Stimulated activated CD4-positive, alpha-beta T cell treated with anti-CD3 and anti-CD28 coated beads, Interleukin-1b, Interleukin-23, amount 100 ng/mL, for 24 hours (primary cell): ENCODE measurements around the gene SLC7A7.
"Not testable (repeated sequence)": the region's sequence is repeated elsewhere in the genome, so short reads cannot be mapped to it uniquely, and the experiment has no call there.

Experiments
- DNase-seq, 4 experiments: peaks; one replicate each; pipeline ENCODE4 v3.0.0-alpha.2; 2020; ENCODE audit warnings: low read depth in 4 of 4, low spot score in 1 of 4

SLC7A7 gene

GRCh38 chr14:22814941-22815713 is at the start of gene SLC7A7:
SLC7A7 (minus strand) TSS chr14:22815435; CDS start chr14:22813398, 2,037 bp downstream.
- DNase-seq = no peak

- DNase-seq = no peak
Measured at GRCh38 chr14:22864979-22865378, 49.7 kb upstream of the SLC7A7 start.

- DNase-seq = no peak
Measured at GRCh38 chr14:22861651-22862050, 46.4 kb upstream of the SLC7A7 start.

- not testable (repeated sequence) for DNase-seq
Measured at GRCh38 chr14:22860377-22860776, 45.1 kb upstream of the SLC7A7 start.

- DNase-seq = no peak
Measured at GRCh38 chr14:22856428-22856827, 41.2 kb upstream of the SLC7A7 start.

- DNase-seq = no peak
Measured at GRCh38 chr14:22854963-22855724, 39.9 kb upstream of the SLC7A7 start.

- DNase-seq = not testable (repeated sequence)
Measured at GRCh38 chr14:22854296-22854695, 39.1 kb upstream of the SLC7A7 start.

GRCh38 chr14:22852940-22853767 is 37.9 kb upstream of the SLC7A7 start:
- DNase-seq = peak; percentile 80 to 95 (median 86)

- DNase-seq = no peak
Measured at GRCh38 chr14:22852599-22852939, 37.3 kb upstream of the SLC7A7 start.

- not testable (repeated sequence) for DNase-seq
Measured at GRCh38 chr14:22852178-22852577, 36.9 kb upstream of the SLC7A7 start.

GRCh38 chr14:22850944-22851764 is 35.9 kb upstream of the SLC7A7 start:
- DNase-seq = no peak

- DNase-seq = no peak
Measured at GRCh38 chr14:22849212-22849819, 34.1 kb upstream of the SLC7A7 start.

GRCh38 chr14:22848351-22849164 is 33.3 kb upstream of the SLC7A7 start:
- DNase-seq = no peak

- DNase-seq = no peak
Measured at GRCh38 chr14:22847661-22848341, 32.6 kb upstream of the SLC7A7 start.

GRCh38 chr14:22846811-22847307 is 31.6 kb upstream of the SLC7A7 start:
- DNase-seq = no peak

GRCh38 chr14:22845821-22846625 is 30.8 kb upstream of the SLC7A7 start:
- no peak for DNase-seq

- no peak for DNase-seq
Measured at GRCh38 chr14:22845103-22845394, 29.8 kb upstream of the SLC7A7 start.
